Astrocyte of the cerebellum (primary cell): Measurements from ENCODE around the gene ZNF469.

ENCODE experiments used
- DNase-seq: peaks from one replicate; pipeline ENCODE4 v3.0.0-alpha.2; 2011; ENCODE audit warnings: low read depth
- H3K4me3 ChIP-seq: 2 replicates; pipeline ENCODE4 v1.5.1; 2011; ENCODE audit warnings: mild to moderate bottlenecking, low read depth, low read length, moderate library complexity
- in situ Hi-C: cut with HindIII; loops from 2 replicates; pipeline ENCODE4 v1.10.0; 2017; ENCODE audit warnings: low sequenced_read_pairs
- TF ChIP-seq, protein P1 (sequence below): IDR thresholded peaks from 2 replicates; pipeline ENCODE4 v1.5.1; 2012; ENCODE audit warnings: low read length, low read depth, moderate library complexity, mild to moderate bottlenecking; ENCODE audit errors: missing control alignments

ZNF469 gene

DNA sequence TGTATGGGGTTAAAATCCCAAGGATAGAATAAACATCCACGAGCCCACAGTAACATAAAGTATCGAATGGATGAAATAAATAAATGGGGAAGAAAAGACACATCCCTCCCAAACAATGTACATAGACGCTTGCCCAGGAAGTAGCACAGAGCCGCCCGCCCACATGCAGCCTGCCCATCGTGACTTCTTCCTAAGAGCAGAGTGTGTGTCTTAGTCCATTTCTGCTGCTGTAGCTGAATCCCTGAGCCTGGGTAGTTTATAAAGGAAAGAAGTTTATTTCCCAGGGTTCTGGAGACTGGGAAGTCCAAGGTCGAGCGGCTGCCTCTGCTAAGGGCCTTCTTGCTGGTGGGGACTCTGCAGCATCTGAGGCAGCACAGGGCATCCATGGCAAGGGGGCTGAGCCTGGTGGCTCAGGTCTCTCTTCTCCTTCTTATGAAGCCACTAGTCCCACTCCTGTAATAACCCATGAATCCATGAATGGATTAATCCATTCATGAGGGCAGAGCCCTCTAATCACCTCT is 39.4 kb upstream of the ZNF469 start:
- no peak overlapping the region for H3K4me3 ChIP-seq
- in situ Hi-C loops, result no loop called here
- no peak for DNase-seq
- TF ChIP-seq, protein P1, sequence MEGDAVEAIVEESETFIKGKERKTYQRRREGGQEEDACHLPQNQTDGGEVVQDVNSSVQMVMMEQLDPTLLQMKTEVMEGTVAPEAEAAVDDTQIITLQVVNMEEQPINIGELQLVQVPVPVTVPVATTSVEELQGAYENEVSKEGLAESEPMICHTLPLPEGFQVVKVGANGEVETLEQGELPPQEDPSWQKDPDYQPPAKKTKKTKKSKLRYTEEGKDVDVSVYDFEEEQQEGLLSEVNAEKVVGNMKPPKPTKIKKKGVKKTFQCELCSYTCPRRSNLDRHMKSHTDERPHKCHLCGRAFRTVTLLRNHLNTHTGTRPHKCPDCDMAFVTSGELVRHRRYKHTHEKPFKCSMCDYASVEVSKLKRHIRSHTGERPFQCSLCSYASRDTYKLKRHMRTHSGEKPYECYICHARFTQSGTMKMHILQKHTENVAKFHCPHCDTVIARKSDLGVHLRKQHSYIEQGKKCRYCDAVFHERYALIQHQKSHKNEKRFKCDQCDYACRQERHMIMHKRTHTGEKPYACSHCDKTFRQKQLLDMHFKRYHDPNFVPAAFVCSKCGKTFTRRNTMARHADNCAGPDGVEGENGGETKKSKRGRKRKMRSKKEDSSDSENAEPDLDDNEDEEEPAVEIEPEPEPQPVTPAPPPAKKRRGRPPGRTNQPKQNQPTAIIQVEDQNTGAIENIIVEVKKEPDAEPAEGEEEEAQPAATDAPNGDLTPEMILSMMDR, result no peak

DNA sequence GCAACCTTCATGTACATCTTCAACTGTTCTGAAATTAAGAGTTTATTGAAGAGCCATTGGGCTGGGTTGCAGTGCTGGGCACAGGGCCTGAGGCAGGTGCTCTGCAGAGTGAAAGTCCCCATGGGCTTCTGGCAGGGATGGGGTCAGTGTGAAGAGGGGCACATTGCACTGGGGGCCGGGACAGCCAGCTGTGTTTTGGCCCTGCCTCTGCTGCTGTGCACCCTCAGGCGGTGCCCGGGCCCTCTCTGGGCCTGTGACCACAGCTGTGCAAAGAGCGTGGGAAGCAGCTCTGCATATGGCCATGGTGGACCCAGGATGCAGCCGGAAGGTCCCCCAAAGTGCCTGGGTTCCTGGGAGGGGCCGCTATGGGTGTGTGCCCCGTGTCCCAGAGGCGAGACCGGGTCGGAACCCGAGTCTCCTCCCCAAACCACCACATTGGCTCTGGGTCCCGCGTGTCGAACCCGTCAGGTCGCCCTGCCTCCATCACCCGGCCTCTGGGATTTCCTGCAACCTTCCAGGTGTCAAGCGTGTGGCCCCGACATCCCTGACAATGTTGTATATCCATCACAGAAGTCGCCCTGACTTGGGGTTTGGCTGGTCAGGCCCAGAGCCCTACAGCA is 38.2 kb upstream of the ZNF469 start:
- no peak for DNase-seq
- no peak overlapping the region for H3K4me3 ChIP-seq
- in situ Hi-C loops, result no loop called here

DNA sequence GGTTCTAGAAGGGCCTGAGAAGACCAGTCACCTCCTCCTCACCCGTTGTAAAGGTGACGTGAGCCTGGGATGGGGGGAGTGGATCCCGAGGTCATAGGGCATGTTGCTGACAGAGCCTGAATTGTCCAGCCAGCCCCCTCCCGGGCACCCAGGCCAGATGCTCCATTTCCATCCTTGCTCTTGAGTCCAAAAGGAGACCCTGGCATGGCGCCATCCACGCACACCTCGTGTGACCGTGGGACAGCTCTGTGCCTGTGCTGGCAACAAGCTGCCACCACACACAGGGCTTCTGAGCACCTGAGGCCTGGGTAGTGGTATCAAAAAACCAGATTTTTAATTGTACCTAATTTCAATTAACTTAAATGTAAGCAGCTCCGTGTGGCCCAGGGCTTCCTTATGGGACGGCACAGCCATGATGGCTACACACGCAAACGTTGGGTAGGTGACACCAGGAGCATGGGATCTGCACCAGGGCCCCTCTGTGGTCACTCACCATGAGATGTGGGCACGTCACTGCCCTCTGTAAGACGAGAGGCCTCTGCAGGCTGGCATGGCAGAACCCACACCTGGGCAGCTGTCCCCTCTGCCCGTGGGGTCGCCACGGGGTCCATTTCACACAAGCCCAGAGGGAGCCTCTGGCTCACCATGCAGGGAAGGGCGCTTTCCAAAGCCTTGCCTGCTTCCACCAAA is 37.6 kb upstream of the ZNF469 start:
- TF ChIP-seq, protein P1, result no peak
- in situ Hi-C loops, result no loop called here
- no peak overlapping the region for H3K4me3 ChIP-seq
- no peak for DNase-seq

More for the DNA sequence above, 38.2 kb upstream of the ZNF469 start:
- TF ChIP-seq, protein P1, result no peak

DNA sequence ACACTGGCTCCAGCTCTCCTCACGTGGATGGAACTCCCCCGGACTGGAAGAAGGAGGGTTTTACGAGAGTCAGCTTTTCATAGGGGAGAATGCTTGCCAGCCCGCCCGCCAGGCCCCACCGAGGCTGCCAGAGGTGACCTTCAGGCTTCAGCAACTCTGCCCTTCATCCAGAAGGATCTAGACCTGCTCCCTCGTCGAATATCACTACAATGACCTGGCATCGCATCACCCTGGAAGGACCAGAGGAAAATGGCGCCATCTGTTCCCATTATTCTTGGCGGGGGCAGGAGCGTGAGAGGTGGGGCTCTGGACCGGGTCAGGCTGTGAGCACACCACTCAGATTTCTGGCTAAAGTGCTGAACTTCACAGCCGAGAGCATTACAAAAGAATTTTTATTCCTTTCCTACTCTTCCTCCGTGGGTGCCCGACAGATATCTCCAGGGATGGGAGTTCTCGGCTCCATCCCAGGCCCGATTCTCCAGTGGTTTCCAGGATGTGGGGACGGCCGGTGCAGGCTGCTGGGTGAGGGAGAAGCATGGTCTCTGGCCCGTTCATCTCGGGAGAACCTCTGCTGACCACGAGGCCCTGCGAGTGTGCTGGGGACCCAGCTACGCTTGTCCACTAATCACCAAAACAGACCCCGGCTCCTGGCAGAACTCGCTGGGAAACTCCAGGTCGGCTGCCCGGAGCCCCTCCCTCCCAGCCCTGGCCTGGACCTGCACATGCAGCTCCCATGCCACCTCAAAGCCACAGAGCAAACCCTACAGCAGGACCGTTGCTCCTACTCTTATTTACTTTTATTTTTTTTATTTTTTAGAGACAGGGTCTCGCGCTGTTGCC is 36.8 kb upstream of the ZNF469 start:
- DNase-seq, result no peak
- TF ChIP-seq, protein P1, result no peak
- in situ Hi-C loops, result no loop called here
- H3K4me3 ChIP-seq, result no peak overlapping the region

DNA sequence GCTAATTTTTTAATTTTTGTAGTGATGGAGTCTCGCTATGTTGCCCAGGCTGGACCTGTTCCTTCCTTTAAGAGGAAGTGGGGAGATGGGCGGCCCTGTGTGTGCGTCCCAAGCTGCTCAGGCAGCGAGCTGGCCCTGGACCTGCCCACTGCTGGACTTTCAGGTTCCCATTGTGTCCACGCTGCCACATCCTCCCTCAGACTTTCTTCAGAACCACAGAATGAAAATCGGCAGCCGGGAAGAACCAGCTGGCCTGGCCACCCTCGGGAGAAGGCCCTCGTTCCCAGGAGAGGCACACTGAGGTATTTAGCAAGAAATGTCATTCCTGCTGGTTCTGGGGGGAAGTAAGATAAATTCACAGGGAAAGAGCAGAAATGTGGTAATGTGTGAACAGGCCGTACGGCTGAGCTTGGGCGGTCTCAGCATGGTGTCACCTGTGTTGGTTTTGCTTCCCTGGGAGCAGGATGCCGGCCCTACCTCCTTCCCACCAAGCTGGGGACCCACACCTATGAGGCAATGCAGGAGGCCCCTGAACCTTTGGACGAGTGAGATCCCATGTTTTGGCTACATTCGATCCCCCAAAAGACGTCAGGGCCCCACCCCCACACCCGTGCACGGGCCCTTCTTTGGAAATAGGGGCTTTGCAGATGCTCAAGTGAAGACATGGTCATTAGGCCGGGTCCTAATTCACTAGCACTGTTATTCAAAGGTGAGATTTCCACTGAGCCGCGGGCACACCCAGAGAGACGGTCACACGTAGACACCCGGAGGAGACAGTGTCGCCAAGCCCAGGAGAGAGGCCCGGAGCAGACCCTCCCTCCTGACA is 35.9 kb upstream of the ZNF469 start:
- H3K4me3 ChIP-seq, result no peak overlapping the region
- TF ChIP-seq, protein P1, result no peak
- in situ Hi-C loops, result no loop called here
- no peak for DNase-seq
